HepG2 (cell line): ENCODE results near the gene HEXIM1. TPM values are rescaled to one million over a fixed set of nuclear protein-coding genes. Genes with fewer than 3 reads are reported as not detected.

ENCODE experiments used
- CBX5 ChIP-seq: sonication (generic); formaldehyde crosslinking; IDR thresholded peaks from 2 replicates; pipeline ENCODE4 v1.4.0; 2020; ENCODE audit warnings: missing genetic modification reagents, borderline replicate concordance
- CEBPG ChIP-seq: IDR thresholded peaks from 2 replicates; pipeline ENCODE4 v1.6.1; 2016
- GATAD1 ChIP-seq: IDR thresholded peaks from 2 replicates; pipeline ENCODE4 v1.6.1; 2016; ENCODE audit warnings: missing genetic modification reagents, missing compliant biosample characterization
- KDM1A ChIP-seq: IDR thresholded peaks from 2 replicates; pipeline ENCODE4 v1.6.1; 2016; ENCODE audit warnings: missing compliant biosample characterization
- KDM5B ChIP-seq: sonication (generic); formaldehyde crosslinking; IDR thresholded peaks from 2 replicates; pipeline ENCODE4 v1.4.0; 2020; ENCODE audit warnings: missing genetic modification reagents, mild to moderate bottlenecking, borderline replicate concordance
- PHF21A ChIP-seq: sonication (generic); formaldehyde crosslinking; IDR thresholded peaks from 2 replicates; pipeline ENCODE4 v1.5.0; 2020; ENCODE audit warnings: mild to moderate bottlenecking, missing genetic modification reagents
- STAT5B ChIP-seq: sonication (generic); formaldehyde crosslinking; IDR thresholded peaks from 2 replicates; pipeline ENCODE4 v1.4.0; 2020; ENCODE audit warnings: missing genetic modification reagents
- ZNF337 ChIP-seq: sonication (generic); formaldehyde crosslinking; IDR thresholded peaks from 2 replicates; pipeline ENCODE4 v1.5.1; 2020; ENCODE audit warnings: missing genetic modification reagents, low read depth, mild to moderate bottlenecking, borderline replicate concordance
- polyA plus RNA-seq, 8 experiments: library from polyadenylated mRNA; depleted of rRNA in 3 of 8; stranded (reverse) in 7 of 8; unstranded in 1 of 8; fragments of >200 nt; fragmentation: Illumina TruSeq in 4 of 8; extraction: Trizol in 4 of 8; gene quantifications; 2 replicates each; pipeline versions ENCODE4 v1.2.1 to v1.2.3, GENCODE V29; 2011 to 2016; ENCODE audit warnings: low read depth in 4 of 8, missing spikeins in 1 of 8, mixed read lengths in 1 of 8; ENCODE audit not compliant: insufficient read depth in 1 of 8
- total RNA-seq, 5 experiments: library from RNA; depleted of rRNA; stranded (reverse); fragments of >200 nt; fragmentation: Illumina TruSeq; extraction: Trizol; gene quantifications; 2 replicates each; pipeline ENCODE4 v1.2.3, GENCODE V29; 2016; ENCODE audit warnings: low read depth in 1 of 5
- TF ChIP-seq, protein P1 (sequence below), 2 experiments: fragments of 450-650 bp in 1 of 2; sonication (generic) in 1 of 2; formaldehyde crosslinking in 1 of 2; IDR thresholded peaks; 2 replicates each; pipeline versions ENCODE4 v1.6.1 to v1.8.0; 2016 to 2022; ENCODE audit warnings: antibody characterized with exemption in 1 of 2, mild to moderate bottlenecking in 1 of 2, missing genetic modification reagents in 1 of 2
- TF ChIP-seq, protein P2 (sequence below): sonication (generic); formaldehyde crosslinking; IDR thresholded peaks from 2 replicates; pipeline ENCODE4 v1.8.0; 2023; ENCODE audit warnings: mild to moderate bottlenecking, missing genetic modification reagents
- TF ChIP-seq, protein P3 (sequence below): IDR thresholded peaks from 2 replicates; pipeline ENCODE4 v1.6.1; 2016
- TF ChIP-seq, protein P4 (sequence below): sonication (generic); formaldehyde crosslinking; IDR thresholded peaks from 2 replicates; pipeline ENCODE4; 2020; ENCODE audit warnings: missing genetic modification reagents, mild to moderate bottlenecking, borderline replicate concordance
- TF ChIP-seq, protein P5 (sequence below): sonication (generic); formaldehyde crosslinking; IDR thresholded peaks from 2 replicates; pipeline ENCODE4 v1.5.0; 2020; ENCODE audit warnings: missing genetic modification reagents

The HEXIM1 gene
- total and polyA plus RNA-seq, 2 of the 13 experiments (the other 11 are each of a cell fraction or from before 2014, with no cell fraction given) = 10.5 to 16.6 TPM

DNA sequence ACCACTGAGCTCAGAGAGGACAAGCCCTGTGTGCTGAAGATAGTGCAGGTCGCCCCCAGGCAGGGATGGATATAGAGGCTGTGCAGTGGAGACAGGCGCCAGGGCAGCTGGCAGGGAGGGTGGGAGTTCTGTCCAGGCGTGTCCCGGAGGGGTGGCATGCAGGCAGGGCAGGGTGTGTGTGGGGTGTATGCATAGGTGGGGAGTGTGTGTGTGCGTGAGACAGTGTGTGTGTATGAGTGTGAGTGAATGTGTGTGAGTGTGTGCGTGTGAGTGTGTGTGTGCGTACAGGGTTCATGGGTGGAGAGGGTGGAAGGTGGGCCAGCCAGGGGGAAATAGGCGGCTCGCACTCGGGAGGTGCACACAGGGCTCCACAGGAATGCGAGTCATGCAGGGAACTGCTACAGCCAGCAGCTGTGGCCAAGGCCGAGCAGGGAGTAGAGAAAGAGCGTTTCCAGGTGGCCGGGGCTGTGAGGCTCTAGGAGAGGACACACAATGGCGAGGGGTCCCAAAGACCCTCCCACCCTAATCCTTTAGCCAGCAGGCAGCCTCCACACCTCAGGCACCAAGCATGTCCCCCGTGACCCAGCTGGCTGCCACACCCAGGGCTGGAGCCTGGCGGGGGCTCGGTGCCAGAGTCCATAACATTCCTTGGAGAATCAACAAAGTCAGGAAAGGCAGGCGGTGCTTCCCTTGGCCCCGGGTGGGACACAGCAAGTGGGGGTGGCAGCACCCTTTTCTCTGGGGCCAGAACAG is 20.6 kb upstream of the HEXIM1 start (continued):
- TF ChIP-seq, protein P1, sequence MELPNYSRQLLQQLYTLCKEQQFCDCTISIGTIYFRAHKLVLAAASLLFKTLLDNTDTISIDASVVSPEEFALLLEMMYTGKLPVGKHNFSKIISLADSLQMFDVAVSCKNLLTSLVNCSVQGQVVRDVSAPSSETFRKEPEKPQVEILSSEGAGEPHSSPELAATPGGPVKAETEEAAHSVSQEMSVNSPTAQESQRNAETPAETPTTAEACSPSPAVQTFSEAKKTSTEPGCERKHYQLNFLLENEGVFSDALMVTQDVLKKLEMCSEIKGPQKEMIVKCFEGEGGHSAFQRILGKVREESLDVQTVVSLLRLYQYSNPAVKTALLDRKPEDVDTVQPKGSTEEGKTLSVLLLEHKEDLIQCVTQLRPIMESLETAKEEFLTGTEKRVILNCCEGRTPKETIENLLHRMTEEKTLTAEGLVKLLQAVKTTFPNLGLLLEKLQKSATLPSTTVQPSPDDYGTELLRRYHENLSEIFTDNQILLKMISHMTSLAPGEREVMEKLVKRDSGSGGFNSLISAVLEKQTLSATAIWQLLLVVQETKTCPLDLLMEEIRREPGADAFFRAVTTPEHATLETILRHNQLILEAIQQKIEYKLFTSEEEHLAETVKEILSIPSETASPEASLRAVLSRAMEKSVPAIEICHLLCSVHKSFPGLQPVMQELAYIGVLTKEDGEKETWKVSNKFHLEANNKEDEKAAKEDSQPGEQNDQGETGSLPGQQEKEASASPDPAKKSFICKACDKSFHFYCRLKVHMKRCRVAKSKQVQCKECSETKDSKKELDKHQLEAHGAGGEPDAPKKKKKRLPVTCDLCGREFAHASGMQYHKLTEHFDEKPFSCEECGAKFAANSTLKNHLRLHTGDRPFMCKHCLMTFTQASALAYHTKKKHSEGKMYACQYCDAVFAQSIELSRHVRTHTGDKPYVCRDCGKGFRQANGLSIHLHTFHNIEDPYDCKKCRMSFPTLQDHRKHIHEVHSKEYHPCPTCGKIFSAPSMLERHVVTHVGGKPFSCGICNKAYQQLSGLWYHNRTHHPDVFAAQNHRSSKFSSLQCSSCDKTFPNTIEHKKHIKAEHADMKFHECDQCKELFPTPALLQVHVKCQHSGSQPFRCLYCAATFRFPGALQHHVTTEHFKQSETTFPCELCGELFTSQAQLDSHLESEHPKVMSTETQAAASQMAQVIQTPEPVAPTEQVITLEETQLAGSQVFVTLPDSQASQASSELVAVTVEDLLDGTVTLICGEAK (IDR thresholded peaks at IDR 0.05) = no peak
- TF ChIP-seq, protein P1 (CRISPR knock-in tag; IDR thresholded peaks at IDR 0.05) = no peak
- TF ChIP-seq GATAD1 (CRISPR knock-in tag) (peak; percentile 26; the same call in 1 of the 2 replicates), STAT5B (CRISPR knock-in tag) (no peak), KDM1A (no peak), CEBPG (CRISPR knock-in tag) (peak; percentile 35; the same call in 1 of the 2 replicates), PHF21A (CRISPR knock-in tag) (peak; percentile 83), ZNF337 (CRISPR knock-in tag) (no peak), KDM5B (peak; percentile 59), CBX5 (peak; percentile 37; the same call in 1 of the 2 replicates)
- TF ChIP-seq, protein P2, sequence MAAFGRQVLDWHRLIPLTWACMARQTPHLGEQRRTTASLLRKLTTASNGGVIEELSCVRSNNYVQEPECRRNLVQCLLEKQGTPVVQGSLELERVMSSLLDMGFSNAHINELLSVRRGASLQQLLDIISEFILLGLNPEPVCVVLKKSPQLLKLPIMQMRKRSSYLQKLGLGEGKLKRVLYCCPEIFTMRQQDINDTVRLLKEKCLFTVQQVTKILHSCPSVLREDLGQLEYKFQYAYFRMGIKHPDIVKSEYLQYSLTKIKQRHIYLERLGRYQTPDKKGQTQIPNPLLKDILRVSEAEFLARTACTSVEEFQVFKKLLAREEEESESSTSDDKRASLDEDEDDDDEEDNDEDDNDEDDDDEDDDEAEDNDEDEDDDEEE (CRISPR knock-in tag) = no peak
- TF ChIP-seq, protein P3, sequence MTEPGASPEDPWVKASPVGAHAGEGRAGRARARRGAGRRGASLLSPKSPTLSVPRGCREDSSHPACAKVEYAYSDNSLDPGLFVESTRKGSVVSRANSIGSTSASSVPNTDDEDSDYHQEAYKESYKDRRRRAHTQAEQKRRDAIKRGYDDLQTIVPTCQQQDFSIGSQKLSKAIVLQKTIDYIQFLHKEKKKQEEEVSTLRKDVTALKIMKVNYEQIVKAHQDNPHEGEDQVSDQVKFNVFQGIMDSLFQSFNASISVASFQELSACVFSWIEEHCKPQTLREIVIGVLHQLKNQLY = peak; percentile 61; the same call in 1 of the 2 replicates
- TF ChIP-seq, protein P4, sequence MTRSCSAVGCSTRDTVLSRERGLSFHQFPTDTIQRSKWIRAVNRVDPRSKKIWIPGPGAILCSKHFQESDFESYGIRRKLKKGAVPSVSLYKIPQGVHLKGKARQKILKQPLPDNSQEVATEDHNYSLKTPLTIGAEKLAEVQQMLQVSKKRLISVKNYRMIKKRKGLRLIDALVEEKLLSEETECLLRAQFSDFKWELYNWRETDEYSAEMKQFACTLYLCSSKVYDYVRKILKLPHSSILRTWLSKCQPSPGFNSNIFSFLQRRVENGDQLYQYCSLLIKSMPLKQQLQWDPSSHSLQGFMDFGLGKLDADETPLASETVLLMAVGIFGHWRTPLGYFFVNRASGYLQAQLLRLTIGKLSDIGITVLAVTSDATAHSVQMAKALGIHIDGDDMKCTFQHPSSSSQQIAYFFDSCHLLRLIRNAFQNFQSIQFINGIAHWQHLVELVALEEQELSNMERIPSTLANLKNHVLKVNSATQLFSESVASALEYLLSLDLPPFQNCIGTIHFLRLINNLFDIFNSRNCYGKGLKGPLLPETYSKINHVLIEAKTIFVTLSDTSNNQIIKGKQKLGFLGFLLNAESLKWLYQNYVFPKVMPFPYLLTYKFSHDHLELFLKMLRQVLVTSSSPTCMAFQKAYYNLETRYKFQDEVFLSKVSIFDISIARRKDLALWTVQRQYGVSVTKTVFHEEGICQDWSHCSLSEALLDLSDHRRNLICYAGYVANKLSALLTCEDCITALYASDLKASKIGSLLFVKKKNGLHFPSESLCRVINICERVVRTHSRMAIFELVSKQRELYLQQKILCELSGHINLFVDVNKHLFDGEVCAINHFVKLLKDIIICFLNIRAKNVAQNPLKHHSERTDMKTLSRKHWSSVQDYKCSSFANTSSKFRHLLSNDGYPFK (CRISPR knock-in tag) = peak; percentile 67; the same call in 1 of the 2 replicates
- TF ChIP-seq, protein P5, sequence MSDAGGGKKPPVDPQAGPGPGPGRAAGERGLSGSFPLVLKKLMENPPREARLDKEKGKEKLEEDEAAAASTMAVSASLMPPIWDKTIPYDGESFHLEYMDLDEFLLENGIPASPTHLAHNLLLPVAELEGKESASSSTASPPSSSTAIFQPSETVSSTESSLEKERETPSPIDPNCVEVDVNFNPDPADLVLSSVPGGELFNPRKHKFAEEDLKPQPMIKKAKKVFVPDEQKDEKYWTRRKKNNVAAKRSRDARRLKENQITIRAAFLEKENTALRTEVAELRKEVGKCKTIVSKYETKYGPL (CRISPR knock-in tag) = no peak
